Stimulated activated CD4-positive, alpha-beta T cell treated with anti-CD3 and anti-CD28 coated beads, Interleukin-1b, Interleukin-23, amount 100 ng/mL, for 4 hours (primary cell): ENCODE data around the gene P3H2.
A peak's percentile ranks its signal among the peaks of the same experiment; 100 is the strongest.

ENCODE experiments used
- DNase-seq, 2 donors: peaks; one replicate each; pipeline ENCODE4 v3.0.0-alpha.2; 2020; ENCODE audit warnings: low read depth in 2 of 2

P3H2 gene

GRCh38 chr3:189947068-189947467 lies 173.6 kb downstream of the P3H2 start:
- DNase-seq, result no peak

DNA sequence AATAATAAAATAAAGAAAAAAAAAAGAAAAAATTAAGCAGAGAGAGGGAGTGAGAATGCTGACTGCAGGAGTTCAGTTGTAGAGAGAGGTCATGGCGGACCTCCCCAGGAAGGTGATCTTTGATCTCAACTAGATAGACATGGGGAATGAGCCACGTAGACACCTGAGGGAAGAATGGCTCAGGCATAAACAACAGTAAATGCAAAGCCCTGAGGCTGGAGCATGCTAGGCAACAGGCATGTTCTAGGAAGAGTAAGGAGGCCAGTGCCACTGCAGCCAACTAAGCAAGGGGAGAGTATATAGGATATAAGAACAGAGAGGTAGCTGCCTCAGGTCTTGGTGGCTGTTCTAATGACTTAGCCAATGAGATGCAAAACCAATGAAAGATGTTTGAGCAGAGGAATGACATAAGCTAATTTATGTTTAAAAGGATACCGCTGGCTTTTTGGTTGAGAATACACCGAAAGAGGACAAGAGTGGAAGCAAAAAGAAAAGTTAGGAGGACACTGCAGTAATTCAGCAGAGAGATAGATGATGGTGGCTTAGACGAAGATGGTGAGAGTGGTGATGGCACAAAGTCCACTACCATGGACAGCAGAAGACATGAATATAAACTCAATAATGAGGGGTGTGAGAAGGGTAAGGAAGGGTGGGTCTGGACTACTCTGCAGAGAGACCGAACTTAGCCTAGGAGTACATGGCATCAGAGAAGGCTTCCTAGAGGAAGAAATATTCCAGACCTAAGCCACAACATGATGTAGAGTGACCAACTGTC lies 174.6 kb downstream of the P3H2 start:
- DNase-seq, result no peak

- DNase-seq, result no peak
Measured at GRCh38 chr3:189944285-189945145, 176.2 kb downstream of the P3H2 start.

DNA sequence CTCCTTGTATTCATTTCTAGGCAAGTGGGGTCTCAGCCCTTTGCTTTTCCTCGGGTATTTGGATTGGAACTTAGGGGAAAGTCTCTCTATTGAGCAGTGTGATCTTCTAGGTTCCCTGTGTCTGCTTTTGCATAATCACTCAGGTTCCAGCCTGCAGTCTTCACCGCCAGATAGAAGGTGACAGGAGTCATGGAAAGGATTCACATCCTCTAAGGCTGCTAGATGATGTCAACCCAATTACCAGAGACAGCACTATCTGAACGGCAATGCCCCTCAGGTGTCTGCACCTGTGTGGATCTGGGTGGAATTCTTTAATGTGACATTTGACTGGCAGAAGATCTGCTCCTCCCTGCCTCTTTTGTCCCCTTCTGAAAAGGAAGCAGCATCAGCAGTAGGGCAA lies 177.7 kb downstream of the P3H2 start:
- DNase-seq, result no peak

GRCh38 chr3:189941679-189942078 lies 179.0 kb downstream of the P3H2 start:
- DNase-seq, result no peak

- DNase-seq, result no peak
Measured at GRCh38 chr3:189941125-189941524, 179.6 kb downstream of the P3H2 start.

DNA sequence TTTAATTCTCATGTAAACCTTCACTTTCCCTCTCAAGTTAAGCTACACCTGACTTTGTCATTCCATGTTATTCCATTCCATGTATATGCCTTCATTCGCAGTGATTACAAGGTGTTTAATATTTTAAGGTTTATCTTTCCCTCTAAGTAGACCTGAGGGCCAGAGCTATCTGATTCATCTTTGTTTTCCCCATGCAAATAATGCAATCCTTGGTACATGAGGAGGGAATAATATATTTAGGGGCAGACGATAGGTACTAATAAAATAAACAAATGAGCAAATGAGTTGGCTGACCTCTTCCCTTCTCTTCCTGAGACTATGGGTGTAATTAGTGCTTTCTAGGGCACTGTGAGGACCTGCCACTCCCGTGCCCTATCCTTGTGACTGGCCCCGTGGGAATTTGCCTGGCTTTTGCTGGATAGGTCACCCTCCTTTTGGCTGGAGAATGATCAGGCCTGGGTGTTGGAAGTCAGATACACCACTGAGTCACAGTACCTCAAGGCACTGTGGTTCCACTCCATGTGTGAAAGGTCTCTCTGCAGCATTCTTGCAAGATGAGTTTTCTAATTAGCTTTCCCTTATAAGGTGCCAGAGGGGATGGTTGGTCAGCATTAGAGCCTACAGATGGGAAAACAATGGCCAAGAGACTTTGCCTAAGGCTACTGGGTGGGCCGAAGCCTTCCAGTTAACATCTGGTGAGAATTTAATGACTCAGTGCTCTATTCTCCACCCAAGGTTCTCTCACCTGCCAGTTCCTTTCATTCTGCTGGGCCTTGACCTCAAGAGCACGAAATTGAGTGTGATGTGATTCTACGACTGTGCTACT lies 183.2 kb downstream of the P3H2 start:
- no peak for DNase-seq

DNA sequence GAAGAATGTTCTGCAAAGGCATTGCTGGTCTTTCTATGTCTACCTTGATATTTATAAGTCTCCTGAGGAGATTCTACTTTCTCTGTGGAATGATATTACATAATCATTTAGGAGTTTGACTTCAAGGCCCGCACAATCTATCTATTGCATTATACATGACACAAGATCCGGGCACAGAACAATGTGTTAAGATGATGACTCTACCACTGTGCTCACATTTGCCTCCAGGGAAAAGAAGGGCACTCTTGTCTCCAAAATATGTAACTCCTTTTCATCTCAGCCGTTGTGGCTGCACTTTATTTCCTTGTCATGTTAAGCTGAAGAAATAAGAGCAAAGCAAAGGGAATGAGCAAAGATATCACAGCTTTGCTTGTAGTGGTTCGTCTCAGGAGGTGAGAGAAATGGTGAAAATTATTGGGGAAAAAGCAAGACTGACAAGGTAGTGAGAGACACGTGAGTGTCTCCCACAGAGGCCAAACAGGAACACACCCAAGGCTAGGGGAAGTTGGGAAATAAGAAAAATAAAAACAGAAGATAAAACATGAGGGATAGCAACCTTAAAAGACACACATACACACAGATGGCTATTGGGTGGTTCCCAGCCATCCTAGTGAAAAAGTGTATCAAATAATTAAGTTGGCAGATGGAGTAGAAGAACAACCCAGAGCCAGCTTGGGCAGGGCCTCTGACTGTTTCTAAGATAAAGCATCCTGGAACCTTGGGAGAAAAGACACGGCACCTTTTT lies 184.3 kb downstream of the P3H2 start:
- DNase-seq, result no peak

GRCh38 chr3:189927975-189928895 lies 192.5 kb downstream of the P3H2 start:
- DNase-seq, result peak in 1 of 2 donors; percentile 3

DNA sequence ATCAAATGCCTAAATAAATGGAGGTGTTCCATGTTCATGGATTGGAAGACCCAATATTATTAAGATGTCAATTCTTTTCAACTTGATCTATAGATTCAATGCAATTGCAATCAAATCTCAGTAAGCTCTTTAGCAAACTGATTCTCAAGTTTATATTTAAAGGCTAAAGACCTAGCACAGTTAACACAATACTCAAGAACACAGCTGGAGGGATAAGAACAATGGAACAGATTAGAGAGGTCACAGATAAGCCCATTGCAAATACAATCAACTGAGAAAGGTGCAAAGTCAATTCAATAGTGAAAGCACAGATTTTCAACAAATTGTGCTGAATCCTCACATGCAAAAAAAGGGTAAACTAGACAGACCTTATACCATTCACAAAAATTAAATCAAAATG lies 198.9 kb downstream of the P3H2 start:
- no peak for DNase-seq

DNA sequence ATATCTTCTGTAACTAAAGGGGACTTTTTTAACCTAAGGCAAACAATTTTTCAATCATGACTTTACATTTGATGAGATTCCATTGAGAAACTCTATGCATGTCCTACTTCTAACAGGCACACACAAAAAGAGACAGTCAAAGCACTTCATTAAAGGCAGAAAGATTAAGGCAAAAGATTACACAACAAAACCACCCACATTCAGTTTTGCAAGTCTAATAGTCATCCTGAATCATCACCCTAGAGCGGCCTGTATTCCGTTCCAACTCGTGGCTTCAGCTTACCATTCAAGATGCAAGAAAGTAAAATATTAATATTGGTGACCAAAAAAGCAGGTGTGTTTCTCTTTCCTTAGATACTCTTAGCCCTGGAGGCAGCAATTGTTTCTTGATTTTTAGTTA lies 205.9 kb downstream of the P3H2 start:
- DNase-seq, result no peak

DNA sequence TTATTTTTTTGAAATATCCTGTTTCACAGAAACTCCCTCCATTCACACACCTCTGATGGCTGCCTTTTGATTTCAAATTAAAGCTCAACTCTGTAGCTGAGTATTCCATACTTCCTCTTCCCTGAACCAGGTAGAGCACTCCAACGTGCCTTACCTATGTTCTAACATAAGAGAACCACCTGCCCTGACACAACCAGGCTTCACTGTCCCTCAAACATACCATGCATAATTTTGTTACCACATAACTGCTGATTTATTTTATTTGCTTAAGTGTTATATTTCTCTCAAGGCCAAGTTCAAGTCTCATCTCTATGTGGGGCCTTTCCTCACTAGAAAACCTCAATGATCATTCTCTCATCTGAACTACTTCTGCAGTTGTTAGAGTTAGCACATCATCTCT lies 209.7 kb downstream of the P3H2 start:
- no peak for DNase-seq

GRCh38 chr3:189909573-189909972 lies 211.1 kb downstream of the P3H2 start:
- DNase-seq, result no peak

DNA sequence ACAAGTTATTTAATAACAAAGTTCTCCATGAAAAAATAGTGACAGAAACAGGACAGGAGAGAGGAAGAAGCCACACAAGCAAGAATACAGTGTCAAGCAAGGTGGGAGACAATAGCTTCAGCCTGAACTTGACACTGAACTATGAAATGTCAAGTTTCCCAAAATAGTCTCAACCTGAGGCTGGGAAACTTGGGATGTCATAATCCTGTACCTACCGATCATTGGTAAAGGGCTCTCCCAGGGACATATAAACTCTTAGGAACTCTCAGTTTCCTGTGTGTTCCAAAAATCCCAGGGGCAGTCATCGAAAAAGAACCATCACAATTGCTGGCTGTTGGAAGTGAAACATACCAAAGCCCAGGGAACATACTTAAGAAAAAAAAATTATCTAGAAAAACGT lies 211.6 kb downstream of the P3H2 start:
- no peak for DNase-seq

DNA sequence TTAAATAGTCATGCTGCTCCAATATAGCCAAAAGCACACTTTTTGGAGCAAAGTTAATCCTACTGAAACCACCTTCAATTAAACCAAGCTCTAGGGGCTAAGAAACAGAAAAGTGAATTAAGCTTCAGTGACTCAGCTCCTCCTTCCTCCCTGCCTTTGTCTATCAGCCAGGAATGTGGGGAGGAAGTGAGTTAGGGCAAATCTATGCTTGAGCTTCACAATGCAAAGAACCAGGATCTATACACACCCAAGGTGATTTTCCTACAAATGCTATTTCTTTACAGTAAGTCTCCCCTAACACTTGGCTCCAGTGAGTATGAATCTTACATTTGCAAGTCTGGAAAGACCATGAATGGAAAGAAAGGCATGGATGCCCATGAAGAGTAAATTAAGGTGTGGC lies 212.1 kb downstream of the P3H2 start:
- DNase-seq, result no peak

DNA sequence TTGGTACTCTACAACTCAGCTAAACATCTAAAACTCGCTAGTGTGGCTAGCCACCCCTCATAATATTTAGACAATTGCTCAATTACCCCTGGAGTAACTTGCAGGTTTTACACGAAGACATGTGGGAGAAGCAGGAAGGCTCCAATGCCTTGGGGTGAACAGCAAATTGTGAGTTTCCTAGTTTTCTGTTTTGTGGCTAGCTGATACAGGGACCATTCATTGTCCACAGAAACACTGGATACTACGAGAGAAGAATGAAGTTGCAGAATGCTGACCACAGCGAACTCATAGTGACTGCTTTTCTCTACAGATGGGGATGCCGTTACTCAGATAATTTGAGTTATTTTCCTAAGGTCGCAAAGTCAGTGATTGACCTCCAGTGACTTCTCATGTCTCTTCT lies 212.9 kb downstream of the P3H2 start:
- DNase-seq, result no peak
